Mammary epithelial cell (primary cell): ENCODE data around the gene DEXI.

ENCODE experiments used
- CTCF ChIP-seq, 2 donors: IDR thresholded peaks in 1 of 2; conservative IDR thresholded peaks in 1 of 2; 2 replicates each; pipeline ENCODE4 v1.5.1; 2011 to 2012; ENCODE audit warnings: inconsistent platforms in 2 of 2, low read length in 2 of 2, mild to moderate bottlenecking in 2 of 2, control low read depth in 1 of 2, low read depth in 1 of 2; ENCODE audit not compliant: insufficient read depth in 1 of 2; ENCODE audit errors: extremely low read depth in 1 of 2
- EZH2 ChIP-seq: IDR thresholded peaks from 2 replicates; pipeline ENCODE4 v1.6.1; 2012; ENCODE audit warnings: low read length, inconsistent platforms, borderline replicate concordance

GRCh38 chr16:10979717-10980601 is 37.7 kb upstream of the DEXI start:
- no peak for TF ChIP-seq CTCF (conservative IDR thresholded peaks at IDR 0.05 in 1 of 2, IDR thresholded peaks at IDR 0.05 in 1 of 2; ENCODE audit: extremely low read depth in 1 of 2, insufficient read depth in 1 of 2, low read depth in 1 of 2, low read length in 2 of 2)
- no peak for TF ChIP-seq EZH2
